Adrenal gland (tissue), 12 donors: ENCODE measurements around the gene TGM4. TPM values are rescaled to one million over a fixed set of nuclear protein-coding genes. Genes with fewer than 3 reads are reported as not detected.

Experiments
- DNase-seq, 7 donors: peaks; one replicate each; pipeline ENCODE4 v3.0.0-alpha.2; 2019 to 2020
- H3K27ac ChIP-seq, 5 donors: fragments of 200-600 bp; sonication (generic) in 4 of 5; 1 replicate in 3 of 5; 2 replicates in 2 of 5; pipeline versions ENCODE4 v1.5.1 to v1.8.0; 2016 to 2020; ENCODE audit warnings: mild to moderate bottlenecking in 1 of 5
- H3K27me3 ChIP-seq: fragments of 200-600 bp; 2 replicates; pipeline ENCODE4 v1.8.0; 2021
- H3K36me3 ChIP-seq, 2 donors: fragments of 200-600 bp; replicated peaks in 1 of 2; 1 replicate in 1 of 2; 2 replicates in 1 of 2; pipeline versions ENCODE4 v1.5.1 to v1.8.0; 2018 to 2022
- H3K4me1 ChIP-seq, 2 donors: fragments of 200-600 bp; replicated peaks in 1 of 2; 1 replicate in 1 of 2; 2 replicates in 1 of 2; pipeline versions ENCODE4 v1.5.1 to v1.8.0; 2018 to 2021
- H3K4me3 ChIP-seq, 4 donors: fragments of 200-600 bp; sonication (generic) in 3 of 4; one replicate each; pipeline ENCODE4 v1.5.1; 2016 to 2018
- H3K9me3 ChIP-seq, 3 donors: fragments of 200-600 bp; sonication (generic) in 1 of 3; replicated peaks in 1 of 3; 1 replicate in 2 of 3; 2 replicates in 1 of 3; pipeline versions ENCODE4 v1.5.1 to v1.8.0; 2016 to 2021
- CTCF ChIP-seq, 6 experiments: fragments of 450-650 bp in 4 of 6; fragments of 200-600 bp in 2 of 6; sonication (generic) in 1 of 6; IDR thresholded peaks; 1 replicate in 5 of 6; 2 replicates in 1 of 6; pipeline versions ENCODE4 v1.5.1 to v1.8.0; 2016 to 2021; ENCODE audit warnings: antibody characterized with exemption in 6 of 6, mild to moderate bottlenecking in 2 of 6, moderate library complexity in 1 of 6
- POLR2A ChIP-seq, 2 donors: fragments of 450-650 bp; IDR thresholded peaks; one replicate each; pipeline ENCODE4 v1.6.1; 2017; ENCODE audit warnings: antibody characterized with exemption in 2 of 2, mild to moderate bottlenecking in 2 of 2, moderate library complexity in 1 of 2
- WGBS, 4 donors: extraction: QIAGEN DNeasy Blood & Tissue Kit in 2 of 4; methylation state at CpG; one replicate each; pipeline versions ENCODE4 v1.1.5 to v1.1.7; 2013 to 2017; 5-methylcytosine and 5-hydroxymethylcytosine counted together
- intact Hi-C, 2 donors: fragments of 100-400 bp; cut with DNase I; formaldehyde crosslinking; loops; one replicate each; pipeline versions ENCODE4 v1.14.1 to v1.15.0; 2022 to 2023
- polyA plus RNA-seq, 3 donors: library from polyadenylated mRNA; stranded (reverse); fragments of 200-250 nt in 2 of 3; fragments of 350-450 nt in 1 of 3; fragmentation: Illumina TruSeq in 1 of 3; extraction: RNeasy Lipid Tissue Mini Kit (QIAGEN cat#74804) in 1 of 3; gene quantifications; one replicate each; pipeline ENCODE4 v1.2.3, GENCODE V29; 2013 to 2014
- total RNA-seq, 9 donors: library from RNA; depleted of rRNA in 4 of 9; stranded (reverse); fragments of >200 nt in 4 of 9; fragments of 120-200 nt in 1 of 9; fragmentation: NEBNext Ultra II Directional in 1 of 9; extraction: Animal tissue kit (Norgen Biotek cat#: 25700) in 1 of 9; gene quantifications; one replicate each; pipeline versions ENCODE4 v1.1.0 to v1.2.4, GENCODE V29; 2013 to 2023
- donor health status: healthy with polysubstance abuse.
- donor health status: Bipolar disorder and iron deficiency.
- donor health status: DM: yes; HTN: yes; CAD: no.
- donor health status: DM: no; HTN: no; CAD: no.
- donor health status: DM: no; HTN: no; CAD: no.
- donor health status: DM: yes; HTN: yes; CAD: no.

The TGM4 gene
- total and polyA plus RNA-seq, 12 donors, result 0.10 to 2.2 (median 0.22) TPM; not detected in 5

GRCh38 chr3:44931791-44932190 is 57.4 kb downstream of the TGM4 start:
- H3K36me3 ChIP-seq, result peaks cover 0 to 48% of the 10 kb centered on the region in 2 donors
- no peaks in the 10 kb centered on the region for H3K27me3 ChIP-seq
- intact Hi-C loops, result no loop called here
- TF ChIP-seq POLR2A (IDR thresholded peaks at IDR 0.05), result no peak
- no peak for TF ChIP-seq CTCF (IDR thresholded peaks at IDR 0.05)
- no peaks in the 10 kb centered on the region for H3K9me3 ChIP-seq
- H3K4me1 ChIP-seq, result no peaks in the 10 kb centered on the region
- H3K4me3 ChIP-seq, result no peak overlapping the region
- no peak for DNase-seq
- no peak overlapping the region for H3K27ac ChIP-seq
- 89 to 100% (median 94%) methylated on average over 1 to 2 of the region's 2 CpGs for WGBS, 4 donors

- intact Hi-C loops, result no loop called here
- Histone ChIP-seq H3K27ac (no peak overlapping the region), H3K27me3 (no peaks in the 10 kb centered on the region), H3K4me1 (no peaks in the 10 kb centered on the region), H3K36me3 (peaks cover 0 to 44% of the 10 kb centered on the region in 2 donors), H3K4me3 (no peak overlapping the region), H3K9me3 (no peaks in the 10 kb centered on the region)
- TF ChIP-seq CTCF (IDR thresholded peaks at IDR 0.05) (no peak), POLR2A (IDR thresholded peaks at IDR 0.05) (no peak)
- DNase-seq, result no peak
- WGBS, 4 donors, result 68 to 83% (median 74%) methylated on average over 2 of the region's 2 CpGs
Observed at GRCh38 chr3:44932271-44932670, 57.9 kb downstream of the TGM4 start.

GRCh38 chr3:44932986-44933944 is 58.9 kb downstream of the TGM4 start:
- Histone ChIP-seq H3K9me3 (no peaks in the 10 kb centered on the region), H3K27ac (peak overlapping the region in 1 of 5 donors; percentile 20), H3K4me1 (no peaks in the 10 kb centered on the region), H3K36me3 (peaks cover 0 to 42% of the 10 kb centered on the region in 2 donors), H3K4me3 (no peak overlapping the region), H3K27me3 (no peaks in the 10 kb centered on the region)
- intact Hi-C loops, result no loop called here
- TF ChIP-seq CTCF (IDR thresholded peaks at IDR 0.05) (no peak), POLR2A (IDR thresholded peaks at IDR 0.05) (no peak)
- no peak for DNase-seq
- 92 to 93% (median 92%) methylated on average over 9 to 14 of the region's 14 CpGs for WGBS, 4 donors

GRCh38 chr3:44939581-44940036 is 65.2 kb downstream of the TGM4 start:
- intact Hi-C loops, result no loop called here
- no peaks in the 10 kb centered on the region for H3K27me3 ChIP-seq
- H3K4me3 ChIP-seq, result no peak overlapping the region
- no peaks in the 10 kb centered on the region for H3K4me1 ChIP-seq
- H3K36me3 ChIP-seq, result peaks cover 0 to 42% of the 10 kb centered on the region in 2 donors
- no peak overlapping the region for H3K27ac ChIP-seq
- WGBS, 4 donors, result 83 to 88% (median 86%) methylated on average over 4 to 6 of the region's 6 CpGs
- H3K9me3 ChIP-seq, result no peaks in the 10 kb centered on the region
- no peak for TF ChIP-seq POLR2A (IDR thresholded peaks at IDR 0.05)
- no peak for TF ChIP-seq CTCF (IDR thresholded peaks at IDR 0.05)
- no peak for DNase-seq
